Stimulated activated CD4-positive, alpha-beta T cell treated with anti-CD3 and anti-CD28 coated beads, Interleukin-2, amount 100 ng/mL, for 24 hours (primary cell): ENCODE results near the gene CHST3.
"Not testable (repeated sequence)": the region's sequence is repeated elsewhere in the genome, so short reads cannot be mapped to it uniquely, and the experiment has no call there.

Experiments used
- DNase-seq, 2 donors: peaks; one replicate each; pipeline ENCODE4 v3.0.0-alpha.2; 2020

CHST3 gene

GRCh38 chr10:71964098-71964742 is at the start of gene CHST3:
CHST3 (plus strand) TSS chr10:71964395; CDS start chr10:72005843, 41,448 bp downstream.
- DNase-seq: peak in 1 of 2 donors; percentile 38

- no peak for DNase-seq
Measured at GRCh38 chr10:71916827-71917226, 47.4 kb upstream of the CHST3 start.

GRCh38 chr10:71918992-71919391 is 45.2 kb upstream of the CHST3 start:
- no peak for DNase-seq

- not testable (repeated sequence) for DNase-seq
Measured at GRCh38 chr10:71919956-71920539, 44.1 kb upstream of the CHST3 start.

GRCh38 chr10:71920540-71921323 is 43.5 kb upstream of the CHST3 start:
- no peak for DNase-seq

- no peak for DNase-seq
Measured at GRCh38 chr10:71921324-71922027, 42.7 kb upstream of the CHST3 start.

- DNase-seq: no peak
Measured at GRCh38 chr10:71923138-71923692, 41.0 kb upstream of the CHST3 start.

- no peak for DNase-seq
Measured at GRCh38 chr10:71924771-71925170, 39.4 kb upstream of the CHST3 start.

GRCh38 chr10:71927159-71927558 is 37.0 kb upstream of the CHST3 start:
- no peak for DNase-seq

- no peak for DNase-seq
Measured at GRCh38 chr10:71927776-71928592, 36.2 kb upstream of the CHST3 start.

- no peak for DNase-seq
Measured at GRCh38 chr10:71931295-71931694, 32.9 kb upstream of the CHST3 start.

- DNase-seq: peak; percentile 58 to 74
Measured at GRCh38 chr10:71933651-71934050, 30.5 kb upstream of the CHST3 start.

- DNase-seq: no peak
Measured at GRCh38 chr10:71938211-71938610, 26.0 kb upstream of the CHST3 start.

- DNase-seq: no peak
Measured at GRCh38 chr10:71939304-71939703, 24.9 kb upstream of the CHST3 start.

- no peak for DNase-seq
Measured at GRCh38 chr10:71939861-71940474, 24.2 kb upstream of the CHST3 start.

- no peak for DNase-seq
Measured at GRCh38 chr10:71940752-71941151, 23.4 kb upstream of the CHST3 start.

- DNase-seq: no peak
Measured at GRCh38 chr10:71941318-71941717, 22.9 kb upstream of the CHST3 start.

- DNase-seq: no peak
Measured at GRCh38 chr10:71945819-71946474, 18.2 kb upstream of the CHST3 start.

GRCh38 chr10:71946700-71947099 is 17.5 kb upstream of the CHST3 start:
- DNase-seq: no peak

- DNase-seq: no peak
Measured at GRCh38 chr10:71948496-71949067, 15.6 kb upstream of the CHST3 start.

GRCh38 chr10:71950683-71951082 is 13.5 kb upstream of the CHST3 start:
- no peak for DNase-seq
